PC-9 (cell line): Measurements from ENCODE around the gene PER2. TPM values are rescaled to one million over a fixed set of nuclear protein-coding genes. Genes with fewer than 3 reads are reported as not detected.

Experiments
- BruUV-seq: library from RNA; stranded (reverse); fragments of 400-500 nt; replicated peaks from 2 replicates; lab custom pipeline; 2021; lab: Mats Ljungman, UMichigan
- CTCF ChIA-PET: fragments of 300-600 bp; sonication (Branson Sonifier 250); formaldehyde crosslinking; loops from one replicate; lab custom pipeline; 2022; ENCODE audit warnings: antibody characterized with exemption; lab: Charles Lee
- POLR2A ChIA-PET: fragments of 300-600 bp; sonication (Branson Sonifier 250); formaldehyde crosslinking; loops from one replicate; lab custom pipeline; 2022; ENCODE audit warnings: antibody characterized with exemption; ENCODE audit not compliant: unreplicated experiment; lab: Charles Lee
- DNase-seq, 2 experiments: peaks; one replicate each; pipeline versions ENCODE4 v3.0.0 to v3.0.0-alpha.2; 2015 to 2022; ENCODE audit warnings: mixed read lengths in 1 of 2
- H2AFZ ChIP-seq: fragments of 200-600 bp; sonication (generic); 2 replicates; pipeline ENCODE4 v1.8.1; 2017; ENCODE audit warnings: antibody characterized with exemption
- H3F3A ChIP-seq: fragments of 200-600 bp; sonication (generic); 2 replicates; pipeline ENCODE4 v1.8.1; 2017; ENCODE audit warnings: antibody characterized with exemption, mild to moderate bottlenecking, low read depth; ENCODE audit not compliant: insufficient read depth
- H3K27ac ChIP-seq: fragments of 200-600 bp; sonication (generic); 2 replicates; pipeline ENCODE4 v1.6.1; 2016; ENCODE audit warnings: mixed run types
- H3K27me3 ChIP-seq: fragments of 200-600 bp; sonication (generic); 2 replicates; pipeline ENCODE4 v1.6.1; 2016; ENCODE audit warnings: low read depth, mixed run types; ENCODE audit not compliant: insufficient read depth
- H3K36me3 ChIP-seq: fragments of 200-600 bp; sonication (generic); 2 replicates; pipeline ENCODE4 v1.6.1; 2016; ENCODE audit warnings: low read depth, mixed run types
- H3K4me1 ChIP-seq: fragments of 200-600 bp; sonication (generic); replicated peaks from 2 replicates; pipeline ENCODE4 v1.6.1; 2016; ENCODE audit warnings: mixed run types; ENCODE audit not compliant: insufficient read depth
- H3K4me2 ChIP-seq: fragments of 200-600 bp; sonication (generic); 2 replicates; pipeline ENCODE4 v1.6.1; 2017; ENCODE audit warnings: mixed run types
- H3K4me3 ChIP-seq: fragments of 200-600 bp; sonication (generic); 2 replicates; pipeline ENCODE4 v1.6.1; 2016; ENCODE audit warnings: mixed run types
- H3K79me2 ChIP-seq: fragments of 200-600 bp; sonication (generic); 2 replicates; pipeline ENCODE4 v1.6.1; 2017; ENCODE audit warnings: low read depth, mixed run types
- H3K9me2 ChIP-seq: fragments of 200-600 bp; sonication (generic); 2 replicates; pipeline ENCODE4 v1.8.1; 2017; ENCODE audit warnings: mild to moderate bottlenecking; ENCODE audit not compliant: insufficient read depth
- H3K9me3 ChIP-seq: fragments of 200-600 bp; sonication (generic); 2 replicates; pipeline ENCODE4 v1.8.1; 2016; ENCODE audit warnings: low read depth; ENCODE audit not compliant: insufficient read depth
- H4K20me1 ChIP-seq: fragments of 200-600 bp; sonication (generic); 2 replicates; pipeline ENCODE4 v1.8.1; 2017; ENCODE audit not compliant: insufficient read depth
- EZH2 ChIP-seq: fragments of 200-600 bp; sonication (generic); IDR thresholded peaks from 2 replicates; pipeline ENCODE4 v1.8.0; 2017; ENCODE audit warnings: antibody characterized with exemption, low read depth
- intact Hi-C: fragments of 100-400 bp; cut with micrococcal nuclease; formaldehyde crosslinking; loops from one replicate; pipeline ENCODE4 v1.10.0; 2022; ENCODE audit not compliant: unreplicated experiment
- total RNA-seq: library from RNA; stranded (reverse); gene quantifications from 2 replicates; pipeline ENCODE4 v1.2.3, GENCODE V29; 2021
- TF ChIP-seq, protein P1 (sequence below): fragments of 200-600 bp; sonication (generic); conservative IDR thresholded peaks from 2 replicates; pipeline ENCODE4 v1.6.1; 2017; ENCODE audit warnings: mixed run types, antibody characterized with exemption, mild to moderate bottlenecking, moderate library complexity

Gene PER2
- total RNA-seq, 1 experiment from 2014 or later: 18.9 TPM

GRCh38 chr2:238320246-238320647 lies 31.8 kb upstream of the PER2 start, which contains the start of gene TRAF3IP1:
TSS of gene TRAF3IP1 (plus strand) at chr2:238320518. CDS start at chr2:238320663, 145 bp downstream.
- H3K36me3 ChIP-seq: no peaks in the 10 kb centered on the region
- H3K79me2 ChIP-seq: peaks cover 20% of the 10 kb centered on the region
- ChIA-PET POLR2A (interaction anchor here (0.7 kb wide), 1 partner anchor 30 kb away, joined by 5 read pairs; no protein-coding TSS in a partner anchor), CTCF (no interaction called here)
- TF ChIP-seq, protein P1, sequence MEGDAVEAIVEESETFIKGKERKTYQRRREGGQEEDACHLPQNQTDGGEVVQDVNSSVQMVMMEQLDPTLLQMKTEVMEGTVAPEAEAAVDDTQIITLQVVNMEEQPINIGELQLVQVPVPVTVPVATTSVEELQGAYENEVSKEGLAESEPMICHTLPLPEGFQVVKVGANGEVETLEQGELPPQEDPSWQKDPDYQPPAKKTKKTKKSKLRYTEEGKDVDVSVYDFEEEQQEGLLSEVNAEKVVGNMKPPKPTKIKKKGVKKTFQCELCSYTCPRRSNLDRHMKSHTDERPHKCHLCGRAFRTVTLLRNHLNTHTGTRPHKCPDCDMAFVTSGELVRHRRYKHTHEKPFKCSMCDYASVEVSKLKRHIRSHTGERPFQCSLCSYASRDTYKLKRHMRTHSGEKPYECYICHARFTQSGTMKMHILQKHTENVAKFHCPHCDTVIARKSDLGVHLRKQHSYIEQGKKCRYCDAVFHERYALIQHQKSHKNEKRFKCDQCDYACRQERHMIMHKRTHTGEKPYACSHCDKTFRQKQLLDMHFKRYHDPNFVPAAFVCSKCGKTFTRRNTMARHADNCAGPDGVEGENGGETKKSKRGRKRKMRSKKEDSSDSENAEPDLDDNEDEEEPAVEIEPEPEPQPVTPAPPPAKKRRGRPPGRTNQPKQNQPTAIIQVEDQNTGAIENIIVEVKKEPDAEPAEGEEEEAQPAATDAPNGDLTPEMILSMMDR: no peak
- no peak for TF ChIP-seq EZH2
- no peaks in the 10 kb centered on the region for H3K9me3 ChIP-seq
- intact Hi-C loops: loop anchor here (1.0 kb wide), 2 partner anchors 32 to 64 kb away; partner anchors contain the start of gene PER2
- peaks cover 14% of the 10 kb centered on the region; the same call in 1 of the 2 replicates for H3F3A ChIP-seq
- peak within 1 kb of the TSS; percentile 87 for H3K4me2 ChIP-seq
- H3K4me1 ChIP-seq: peaks cover 19% of the 10 kb centered on the region
- no peaks in the 10 kb centered on the region for H3K27me3 ChIP-seq
- H3K27ac ChIP-seq: no peak within 1 kb of the TSS
- 0 out of 2 replicates have a peak, but pooled peaks cover 4% of the 10 kb centered on the region for H4K20me1 ChIP-seq
- peak within 1 kb of the TSS; percentile 92 for H2AFZ ChIP-seq
- H3K4me3 ChIP-seq: peak within 1 kb of the TSS; percentile 61
- DNase-seq: peak; percentile 86 to 100
- H3K9me2 ChIP-seq: no peaks in the 10 kb centered on the region
- no TSS peak for BruUV-seq

- POLR2A ChIA-PET: interaction anchor here (0.5 to 0.7 kb wide), 2 partner anchors 24 to 25 kb away, joined by 3 to 7 read pairs; no protein-coding TSS in a partner anchor
Observed at GRCh38 chr2:238315031-238315595, 26.7 kb upstream of the PER2 start.

DNA sequence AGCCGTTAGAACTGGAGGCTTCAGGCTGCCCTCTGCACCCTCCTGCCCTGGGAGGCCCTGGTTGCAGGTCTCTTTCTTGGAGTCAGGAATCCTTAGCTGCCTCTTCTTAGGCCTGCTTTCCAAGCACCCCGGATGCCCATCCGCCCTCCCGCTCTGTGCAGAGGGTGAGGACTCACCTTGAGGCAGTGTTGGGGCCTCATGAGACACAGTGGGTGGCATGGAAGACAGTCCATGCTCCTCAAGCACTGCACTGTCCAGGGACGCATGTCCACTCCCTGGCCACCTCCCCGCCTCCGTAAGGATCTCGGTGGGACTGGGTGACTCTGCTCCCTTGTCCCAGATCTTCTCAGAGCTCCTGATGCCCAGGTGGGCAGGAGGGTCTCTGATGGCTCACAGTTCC lies 26.2 kb upstream of the PER2 start:
- TF ChIP-seq, protein P1: no peak
- TF ChIP-seq EZH2: no peak
- H3F3A ChIP-seq: peaks cover 6% of the 10 kb centered on the region; the same call in 1 of the 2 replicates
- ChIA-PET CTCF (no interaction called here), POLR2A (no interaction called here)
- peaks cover 6% of the 10 kb centered on the region; the same call in 1 of the 2 replicates for H3K4me1 ChIP-seq
- H3K36me3 ChIP-seq: no peaks in the 10 kb centered on the region
- intact Hi-C loops: no loop called here
- no peaks in the 10 kb centered on the region for H3K9me2 ChIP-seq
- no peak overlapping the region for H2AFZ ChIP-seq
- H4K20me1 ChIP-seq: no peaks in the 10 kb centered on the region
- no peak for DNase-seq
- no peaks in the 10 kb centered on the region for H3K79me2 ChIP-seq
- no peak overlapping the region for H3K27ac ChIP-seq
- H3K4me2 ChIP-seq: no peak overlapping the region
- BruUV-seq: no TSS peak
- H3K9me3 ChIP-seq: no peaks in the 10 kb centered on the region
- H3K4me3 ChIP-seq: no peak overlapping the region
- H3K27me3 ChIP-seq: no peaks in the 10 kb centered on the region; the same call in 1 of the 2 replicates

More at GRCh38 chr2:238315031-238315595, 26.7 kb upstream of the PER2 start:
- TF ChIP-seq EZH2: no peak
- TF ChIP-seq, protein P1: no peak
- no peaks in the 10 kb centered on the region for H3K9me3 ChIP-seq
- intact Hi-C loops: no loop called here
- CTCF ChIA-PET: no interaction called here
- no peaks in the 10 kb centered on the region for H3K9me2 ChIP-seq
- H3K4me2 ChIP-seq: no peak overlapping the region
- peaks cover 8% of the 10 kb centered on the region; the same call in 1 of the 2 replicates for H3F3A ChIP-seq
- H3K4me3 ChIP-seq: no peak overlapping the region
- H2AFZ ChIP-seq: no peak overlapping the region
- peaks cover 7% of the 10 kb centered on the region; the same call in 1 of the 2 replicates for H3K4me1 ChIP-seq
- H3K36me3 ChIP-seq: no peaks in the 10 kb centered on the region
- no peak overlapping the region for H3K27ac ChIP-seq
- no peaks in the 10 kb centered on the region for H3K79me2 ChIP-seq
- no peaks in the 10 kb centered on the region; the same call in 1 of the 2 replicates for H3K27me3 ChIP-seq
- H4K20me1 ChIP-seq: no peaks in the 10 kb centered on the region
- BruUV-seq: no TSS peak
- DNase-seq: no peak
